ENCODE measurements around the gene OGN.
"Not testable (repeated sequence)": the region's sequence is repeated elsewhere in the genome, so short reads cannot be mapped to it uniquely, and the experiment has no call there.

OGN gene

GRCh38 chr9:92423612-92424011, 19.2 kb upstream of the OGN start:
- DNase-seq (ENCODE audit: low spot score) = no peak
- TF ChIP-seq CTCF (IDR thresholded peaks at IDR 0.05; ENCODE audit: poor library complexity, severe bottlenecking) = no peak
- no peak for ATAC-seq (ENCODE audit: low read depth)
- H3K27me3 ChIP-seq (ENCODE audit: insufficient read depth, poor library complexity, severe bottlenecking) = no peaks in the 10 kb centered on the region
- H3K9me3 ChIP-seq (ENCODE audit: severe bottlenecking) = no peaks in the 10 kb centered on the region
- no peak overlapping the region for H3K27ac ChIP-seq (ENCODE audit: poor library complexity, severe bottlenecking)
- H3K4me1 ChIP-seq (ENCODE audit: insufficient read depth, poor library complexity, severe bottlenecking) = no peaks in the 10 kb centered on the region
- H3K36me3 ChIP-seq (ENCODE audit: low read depth) = no peaks in the 10 kb centered on the region
- no peak overlapping the region for H3K4me3 ChIP-seq (ENCODE audit: severe bottlenecking)

DNA sequence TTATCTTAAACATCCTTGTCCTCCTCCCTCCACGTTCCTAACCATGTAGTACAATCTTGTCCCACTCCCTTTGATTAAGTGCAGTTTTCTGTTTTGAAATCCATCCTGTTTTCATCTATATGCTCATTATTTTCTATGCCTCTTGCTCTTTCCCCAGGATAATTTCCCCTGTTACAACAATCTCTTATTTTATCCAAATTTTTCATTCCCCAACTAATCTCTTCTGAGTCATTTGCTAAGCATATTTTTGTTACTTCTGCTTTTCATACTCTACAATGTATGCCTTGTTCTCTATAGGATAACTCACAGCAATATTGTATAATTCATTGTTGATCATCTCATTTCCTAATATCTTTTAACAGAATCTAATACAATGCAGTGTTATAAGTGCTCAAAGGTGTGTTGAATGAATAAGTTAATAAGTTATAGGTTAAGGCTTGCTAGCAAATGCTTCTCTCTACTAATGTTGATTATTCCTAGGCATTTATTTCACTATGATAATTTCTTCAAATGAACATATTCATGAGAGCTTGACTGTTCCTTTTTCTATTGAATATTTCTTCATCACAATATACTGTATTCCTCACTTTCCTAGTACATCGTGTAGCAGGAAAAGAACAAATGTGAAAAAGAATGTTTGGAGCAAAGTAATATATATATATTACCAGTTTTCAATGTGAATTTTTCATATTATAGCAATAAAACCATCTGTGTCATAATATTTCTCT, 18.4 kb upstream of the OGN start:
- Histone ChIP-seq H3K36me3 (ENCODE audit: low read depth) (no peaks in the 10 kb centered on the region), H3K4me3 (ENCODE audit: severe bottlenecking) (no peak overlapping the region), H3K27ac (ENCODE audit: poor library complexity, severe bottlenecking) (no peak overlapping the region), H3K4me1 (ENCODE audit: insufficient read depth, poor library complexity, severe bottlenecking) (no peaks in the 10 kb centered on the region), H3K27me3 (ENCODE audit: insufficient read depth, poor library complexity, severe bottlenecking) (no peaks in the 10 kb centered on the region), H3K9me3 (ENCODE audit: severe bottlenecking) (no peaks in the 10 kb centered on the region)
- ATAC-seq (ENCODE audit: low read depth) (no peak), DNase-seq (ENCODE audit: low spot score) (no peak)
- TF ChIP-seq CTCF (IDR thresholded peaks at IDR 0.05; ENCODE audit: poor library complexity, severe bottlenecking) = no peak

GRCh38 chr9:92414566-92414965, 10.2 kb upstream of the OGN start:
- ATAC-seq (ENCODE audit: low read depth) = no peak

GRCh38 chr9:92411157-92411556, 6.8 kb upstream of the OGN start:
- H3K9me3 ChIP-seq (ENCODE audit: severe bottlenecking); ATAC-seq (ENCODE audit: low read depth); H3K27me3 ChIP-seq (ENCODE audit: insufficient read depth, poor library complexity, severe bottlenecking); H3K36me3 ChIP-seq (ENCODE audit: low read depth); DNase-seq (ENCODE audit: low spot score); H3K4me1 ChIP-seq (ENCODE audit: insufficient read depth, poor library complexity, severe bottlenecking); H3K4me3 ChIP-seq (ENCODE audit: severe bottlenecking); H3K27ac ChIP-seq (ENCODE audit: poor library complexity, severe bottlenecking): not testable (repeated sequence)

More at GRCh38 chr9:92414566-92414965, 10.2 kb upstream of the OGN start:
- no peak for TF ChIP-seq CTCF (IDR thresholded peaks at IDR 0.05; ENCODE audit: poor library complexity, severe bottlenecking)
- H3K4me1 ChIP-seq (ENCODE audit: insufficient read depth, poor library complexity, severe bottlenecking) = no peaks in the 10 kb centered on the region
- no peaks in the 10 kb centered on the region for H3K27me3 ChIP-seq (ENCODE audit: insufficient read depth, poor library complexity, severe bottlenecking)
- no peaks in the 10 kb centered on the region for H3K36me3 ChIP-seq (ENCODE audit: low read depth)
- no peak for DNase-seq (ENCODE audit: low spot score)
- no peaks in the 10 kb centered on the region for H3K9me3 ChIP-seq (ENCODE audit: severe bottlenecking)
- H3K4me3 ChIP-seq (ENCODE audit: severe bottlenecking) = no peak overlapping the region
- no peak overlapping the region for H3K27ac ChIP-seq (ENCODE audit: poor library complexity, severe bottlenecking)

DNA sequence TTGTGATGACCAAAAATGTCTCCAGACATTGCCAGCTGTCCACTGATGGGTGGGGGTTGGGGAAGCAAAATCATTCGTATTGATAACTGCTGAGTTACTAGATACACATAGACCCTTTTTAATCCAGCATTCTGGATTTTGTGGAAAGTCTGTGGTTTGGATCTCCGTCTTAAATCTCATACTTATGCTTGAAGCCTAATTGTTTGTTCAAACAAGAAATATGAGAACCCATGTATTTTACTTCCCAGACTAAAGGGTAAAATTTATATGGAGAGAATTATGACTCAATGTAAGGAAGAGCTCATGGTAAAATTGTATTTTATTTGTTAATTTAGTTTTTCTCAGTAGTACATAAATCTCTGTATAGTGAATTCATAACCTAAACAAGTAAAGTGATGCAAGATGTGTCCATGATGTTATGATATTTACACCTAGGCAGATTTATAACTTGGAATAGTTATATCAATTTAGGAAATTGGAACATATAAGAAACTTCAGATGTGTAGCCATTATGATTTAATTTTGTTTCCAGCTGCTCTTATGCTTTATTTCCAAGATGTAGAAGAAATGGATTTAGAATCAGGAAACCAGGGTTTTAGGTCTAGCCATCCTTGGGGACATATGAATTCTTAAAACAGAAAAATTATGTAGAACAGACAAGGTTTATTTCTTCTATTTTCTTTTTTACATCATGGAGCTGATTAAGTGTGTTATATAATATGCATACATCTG, 4.5 kb upstream of the OGN start:
- ATAC-seq (ENCODE audit: low read depth) = no peak
- TF ChIP-seq CTCF (IDR thresholded peaks at IDR 0.05; ENCODE audit: poor library complexity, severe bottlenecking) = no peak

More for the DNA sequence above, 4.5 kb upstream of the OGN start:
- Histone ChIP-seq H3K36me3 (ENCODE audit: low read depth) (no peaks in the 10 kb centered on the region), H3K4me1 (ENCODE audit: insufficient read depth, poor library complexity, severe bottlenecking) (no peaks in the 10 kb centered on the region), H3K9me3 (ENCODE audit: severe bottlenecking) (no peaks in the 10 kb centered on the region), H3K27me3 (ENCODE audit: insufficient read depth, poor library complexity, severe bottlenecking) (no peaks in the 10 kb centered on the region), H3K27ac (ENCODE audit: poor library complexity, severe bottlenecking) (no peak overlapping the region), H3K4me3 (ENCODE audit: severe bottlenecking) (no peak overlapping the region)
- no peak for DNase-seq (ENCODE audit: low spot score)
